HG02981 (cell line): ENCODE results near the gene NEDD9.

Source experiments
- ATAC-seq: cut with Tn5 transposase; IDR thresholded peaks from one replicate; pipeline ENCODE4 v1.9.1; 2021; ENCODE audit warnings: mild to moderate bottlenecking, moderate library complexity; ENCODE audit not compliant: unreplicated experiment

NEDD9 gene

DNA sequence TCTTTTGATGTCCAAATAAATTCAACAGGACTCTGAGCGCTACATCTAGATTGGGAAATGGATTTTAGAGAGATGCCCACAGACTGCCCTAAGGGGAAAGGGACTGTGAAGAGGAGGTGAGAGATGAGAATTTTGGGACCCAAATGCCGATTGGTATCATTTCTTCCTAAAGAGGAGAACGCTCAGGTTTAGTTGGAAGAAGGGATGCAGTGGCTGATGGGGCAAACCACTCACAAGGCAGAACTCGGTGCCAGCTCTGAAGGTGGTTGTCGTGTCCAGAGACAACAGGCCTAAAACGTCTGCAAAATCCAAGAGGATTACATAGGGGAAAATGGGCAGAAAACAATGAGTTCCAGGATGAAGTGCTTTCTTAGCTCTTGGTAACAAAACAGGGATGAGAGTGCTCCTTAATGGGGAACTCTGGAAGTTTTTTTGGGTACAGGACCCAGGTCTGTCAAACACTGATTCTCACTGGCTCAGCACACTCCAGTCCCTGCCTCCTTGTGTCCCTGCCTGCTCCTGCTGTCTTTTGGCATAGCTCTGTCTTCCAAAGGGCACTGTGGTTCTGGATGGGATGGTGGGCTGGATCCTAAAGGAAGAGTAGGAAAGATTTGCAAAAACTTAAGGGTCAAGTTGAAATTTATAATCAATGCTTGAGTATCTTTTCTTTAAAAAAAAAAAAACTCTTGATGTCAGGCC is 29.0 kb downstream of the NEDD9 start:
- no peak for ATAC-seq

DNA sequence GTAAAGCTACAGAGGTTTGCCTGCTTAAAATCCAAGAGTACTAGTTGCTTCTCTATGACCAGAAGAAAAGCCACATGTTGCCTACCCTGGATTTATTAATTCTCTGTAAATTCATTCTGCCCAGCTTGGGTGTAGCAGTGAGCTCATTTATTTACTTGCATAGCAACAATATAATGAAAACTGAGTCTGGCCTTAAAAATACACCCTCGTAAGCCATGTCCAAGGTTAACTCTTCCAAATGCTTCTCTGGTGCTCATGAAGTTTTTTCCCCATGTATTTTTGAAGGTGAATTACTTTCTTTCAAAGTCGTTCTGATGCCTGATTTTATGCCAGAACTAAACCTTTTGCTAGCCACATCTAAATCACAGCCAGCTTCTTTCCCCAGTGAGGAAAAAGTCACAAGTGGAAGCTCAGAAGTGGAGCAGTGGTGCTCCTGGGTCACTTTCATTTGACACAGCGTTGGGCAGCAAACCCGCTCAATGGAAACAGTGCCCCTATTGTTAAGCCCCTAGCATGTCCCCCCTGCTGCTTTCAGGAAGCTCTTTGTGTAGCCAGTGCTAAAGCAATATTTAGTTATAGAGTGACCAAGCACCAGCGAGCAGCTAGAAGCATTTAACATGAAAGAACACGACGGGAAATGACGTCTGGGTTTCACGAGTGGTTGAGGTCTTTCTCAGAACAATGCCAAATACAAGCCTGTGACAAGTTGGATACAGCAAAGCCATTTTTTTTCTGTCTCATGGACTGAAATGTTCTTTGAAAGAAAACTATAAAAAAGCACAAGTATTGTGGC is 29.8 kb downstream of the NEDD9 start:
- ATAC-seq, result no peak

- ATAC-seq, result no peak
Observed at GRCh38 chr6:11201772-11202512, 30.5 kb downstream of the NEDD9 start.

- ATAC-seq, result no peak
Observed at GRCh38 chr6:11201015-11201414, 31.5 kb downstream of the NEDD9 start.

DNA sequence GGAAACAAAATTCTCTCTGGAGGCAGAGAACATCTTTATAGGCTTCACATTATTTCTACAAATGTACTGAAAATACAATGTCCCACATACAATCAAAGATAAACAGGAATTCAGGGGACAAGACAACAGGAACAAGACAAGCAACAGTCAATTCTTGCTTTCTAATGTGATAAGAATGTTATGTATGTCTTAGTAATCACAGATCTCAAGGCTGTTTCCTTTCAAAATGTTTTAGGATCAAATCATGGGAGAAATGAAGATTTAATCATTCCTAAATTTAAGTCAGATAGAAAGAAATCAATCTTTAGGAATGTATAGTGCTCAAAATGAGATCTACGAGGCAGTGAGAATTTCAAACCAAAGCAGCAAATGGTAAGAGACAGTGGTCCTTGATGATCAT is 32.1 kb downstream of the NEDD9 start:
- no peak for ATAC-seq

GRCh38 chr6:11198663-11199603 is 33.5 kb downstream of the NEDD9 start:
- ATAC-seq, result no peak

GRCh38 chr6:11197850-11198249 is 34.6 kb downstream of the NEDD9 start:
- ATAC-seq, result no peak

DNA sequence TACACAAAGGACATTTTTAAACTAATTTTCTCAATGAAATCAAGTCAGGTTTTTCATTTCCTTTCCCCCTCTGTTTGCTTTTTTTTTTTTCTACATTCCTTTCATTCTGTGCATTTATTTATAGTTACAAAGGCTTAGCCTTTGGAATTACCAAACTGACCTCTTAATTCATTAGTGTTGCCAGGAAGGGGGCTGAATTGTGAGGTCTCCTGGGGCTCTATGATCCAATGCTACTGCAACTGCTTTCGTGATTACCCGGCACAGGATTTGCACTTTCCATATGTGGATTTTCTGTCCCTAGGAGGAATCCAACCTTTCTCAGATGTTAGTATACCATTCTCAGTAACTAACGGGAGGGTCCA is 35.3 kb downstream of the NEDD9 start:
- no peak for ATAC-seq

- no peak for ATAC-seq
Observed at GRCh38 chr6:11196511-11197174, 35.8 kb downstream of the NEDD9 start.

GRCh38 chr6:11194356-11195218 is 37.9 kb downstream of the NEDD9 start:
- no peak for ATAC-seq

DNA sequence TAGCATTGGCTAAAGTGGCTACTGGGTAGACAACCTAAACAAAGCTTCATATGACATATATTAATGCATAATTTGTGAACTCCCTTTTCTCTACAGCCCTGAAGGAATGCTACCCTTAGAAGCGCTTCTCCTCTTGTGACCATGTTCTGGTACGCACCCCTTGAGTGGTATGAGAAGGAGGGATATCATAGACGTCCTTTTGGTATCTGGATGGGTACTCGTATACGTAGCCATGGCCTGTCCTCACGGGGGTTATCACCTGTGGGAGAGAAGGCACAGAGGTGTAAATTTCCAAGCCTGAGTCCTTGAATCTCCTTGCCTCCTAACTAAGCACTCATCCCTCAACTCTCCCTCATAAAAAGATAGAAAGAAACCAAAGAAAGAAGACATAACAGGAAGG is 39.0 kb downstream of the NEDD9 start:
- ATAC-seq, result no peak

DNA sequence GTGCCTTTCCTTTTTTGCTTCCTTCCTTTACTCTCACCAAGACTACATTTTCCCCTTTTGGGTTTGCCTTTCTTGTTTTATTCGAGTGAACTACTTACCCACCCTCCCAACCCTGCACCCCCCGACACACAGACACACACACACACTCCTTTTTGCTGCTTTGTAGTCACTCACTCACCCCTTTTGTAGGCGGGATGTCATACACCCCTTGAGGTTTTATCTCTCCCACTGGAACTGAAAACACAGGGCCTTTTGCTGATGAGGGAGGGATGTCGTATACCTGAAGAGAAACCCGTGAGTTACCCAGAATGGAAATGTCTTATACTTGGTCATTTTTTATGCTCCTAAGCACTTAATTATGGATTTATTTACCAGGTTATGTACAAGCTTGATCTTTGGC is 40.3 kb downstream of the NEDD9 start:
- ATAC-seq, result no peak

DNA sequence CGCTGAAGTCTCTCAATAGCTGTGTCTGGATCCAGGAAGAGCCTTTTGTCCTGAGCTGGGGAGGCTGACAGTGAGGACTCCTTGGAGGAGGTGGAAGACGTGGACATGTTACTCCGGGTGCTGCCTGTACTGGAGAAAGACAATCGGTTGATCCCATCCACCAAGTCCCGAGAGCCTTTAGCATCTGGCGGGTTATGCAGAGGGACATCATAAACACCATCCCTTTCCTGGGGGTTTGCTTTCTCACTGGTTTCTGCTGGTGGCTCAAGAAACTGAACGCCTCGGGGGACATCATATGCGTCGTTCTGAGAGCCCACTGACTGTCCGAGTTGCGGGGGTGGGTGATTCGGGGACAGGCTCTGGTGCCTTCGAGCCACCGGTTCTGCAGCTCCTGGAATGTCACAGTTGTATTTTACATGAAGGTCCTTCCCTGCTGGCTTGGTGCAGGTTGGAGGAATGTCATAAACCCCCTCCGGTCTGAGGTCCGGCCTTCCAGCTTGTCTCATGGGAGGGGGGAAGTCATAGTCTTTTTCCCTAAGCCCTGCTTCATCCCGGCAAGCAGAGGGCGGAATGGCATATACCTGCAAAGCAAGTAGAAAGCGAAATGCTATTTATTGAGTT is 41.7 kb downstream of the NEDD9 start:
- no peak for ATAC-seq

DNA sequence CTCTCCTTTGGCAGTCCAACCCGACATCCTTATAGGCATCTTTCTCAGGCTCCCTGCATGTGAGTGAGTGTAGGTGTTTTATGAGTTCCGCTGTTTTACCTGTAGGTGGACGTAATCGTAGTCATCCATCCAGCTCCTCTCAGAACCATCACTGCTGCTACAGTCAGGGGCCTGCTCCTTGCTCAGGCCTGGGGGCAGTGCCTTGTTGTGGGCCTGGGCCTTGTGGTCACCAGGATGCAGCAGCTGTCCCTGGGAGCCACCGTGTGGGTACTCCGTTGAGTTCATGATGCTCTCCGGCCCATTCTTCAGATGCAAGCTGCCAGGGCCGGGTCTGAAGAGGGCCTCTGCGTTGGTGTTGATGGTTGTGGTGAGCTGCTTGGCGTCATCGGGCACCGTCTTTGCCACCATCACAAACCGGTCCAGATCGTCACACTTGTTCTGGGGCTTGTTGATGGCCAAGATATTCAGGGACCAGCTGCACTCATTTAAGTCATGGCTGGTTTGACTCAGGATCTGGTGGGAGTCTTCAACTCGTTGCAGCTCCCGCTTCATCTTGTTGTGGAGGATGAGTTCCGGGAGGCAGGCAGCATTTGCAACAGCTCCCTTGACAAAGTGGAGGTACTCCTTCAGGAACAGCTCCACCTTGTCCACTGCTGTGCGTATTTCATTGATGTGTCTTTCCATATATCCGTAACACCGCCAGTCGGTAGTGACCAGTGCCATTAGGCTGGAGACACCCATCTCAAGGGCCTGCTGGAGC is 42.4 kb downstream of the NEDD9 start:
- ATAC-seq, result no peak

GRCh38 chr6:11188161-11188915 is 44.1 kb downstream of the NEDD9 start:
- ATAC-seq, result no peak

DNA sequence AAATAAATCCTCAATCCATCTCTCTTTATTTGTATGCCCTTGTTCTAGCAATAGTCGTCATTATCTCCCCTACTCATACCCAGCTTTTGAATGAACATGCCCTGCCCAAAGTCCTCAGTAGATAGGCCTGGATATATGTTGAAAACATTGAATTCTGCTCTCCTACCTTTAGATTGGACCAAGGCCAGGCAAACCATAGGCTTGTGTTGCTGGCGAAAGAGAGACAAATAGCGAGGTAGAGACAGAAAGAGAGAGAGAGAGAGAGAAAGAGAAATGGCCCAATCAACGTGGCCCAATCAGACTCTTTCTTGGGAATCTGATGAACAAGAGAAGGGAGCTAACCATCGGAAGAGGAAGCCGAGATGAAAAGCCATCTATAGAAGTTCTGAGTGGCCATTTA is 45.2 kb downstream of the NEDD9 start:
- no peak for ATAC-seq

GRCh38 chr6:11185204-11185842 is 47.1 kb downstream of the NEDD9 start:
- ATAC-seq, result no peak
